OCI-LY7 (cell line): ENCODE results near the gene CFTR. TPM values are rescaled to one million over a fixed set of nuclear protein-coding genes. Genes with fewer than 3 reads are reported as not detected.

Source experiments
- BruUV-seq: library from RNA; stranded (reverse); fragments of 400-500 nt; replicated peaks from 2 replicates; lab custom pipeline; 2021; lab: Mats Ljungman, UMichigan
- CTCF ChIA-PET: fragments of 300-600 bp; sonication (Branson Sonifier 250); formaldehyde crosslinking; loops from one replicate; lab custom pipeline; 2022; ENCODE audit warnings: antibody characterized with exemption; ENCODE audit not compliant: unreplicated experiment; lab: Charles Lee
- POLR2A ChIA-PET: fragments of 300-600 bp; sonication (Branson Sonifier 250); formaldehyde crosslinking; loops from one replicate; lab custom pipeline; 2022; ENCODE audit warnings: antibody characterized with exemption; lab: Charles Lee
- DNase-seq: peaks from one replicate; pipeline ENCODE4 v3.0.0-alpha.2; 2015; ENCODE audit warnings: low spot score
- H2AFZ ChIP-seq: fragments of 200-600 bp; sonication (generic), shearing (Covaris generic); 2 replicates; pipeline ENCODE4 v1.6.1; 2014; ENCODE audit warnings: mild to moderate bottlenecking, antibody characterized with exemption, low read length, moderate library complexity
- H3K27ac ChIP-seq: fragments of 200-600 bp; sonication (generic); 2 replicates; pipeline ENCODE4 v1.5.1; 2014; ENCODE audit warnings: mixed run types, low read depth, mild to moderate bottlenecking, moderate library complexity, low read length, inconsistent platforms; ENCODE audit not compliant: poor library complexity, severe bottlenecking
- H3K36me3 ChIP-seq: fragments of 200-600 bp; sonication (generic); 2 replicates; pipeline ENCODE4 v1.6.1; 2014; ENCODE audit warnings: mild to moderate bottlenecking, antibody characterized with exemption, low read length, moderate library complexity, mixed read lengths; ENCODE audit not compliant: insufficient read depth
- H3K4me1 ChIP-seq: fragments of 200-600 bp; sonication (generic); 2 replicates; pipeline ENCODE4 v1.5.1; 2014; ENCODE audit warnings: mild to moderate bottlenecking, low read length; ENCODE audit not compliant: insufficient read depth, poor library complexity, severe bottlenecking
- H3K4me2 ChIP-seq: fragments of 200-600 bp; sonication (generic); 2 replicates; pipeline ENCODE4 v1.6.1; 2014; ENCODE audit warnings: mild to moderate bottlenecking, low read length
- H3K4me3 ChIP-seq: fragments of 200-600 bp; sonication (generic); 2 replicates; pipeline ENCODE4 v1.5.1; 2014; ENCODE audit warnings: mild to moderate bottlenecking, low read depth, low read length; ENCODE audit not compliant: poor library complexity, severe bottlenecking
- H3K79me2 ChIP-seq: fragments of 200-600 bp; sonication (generic); 2 replicates; pipeline ENCODE4 v1.6.1; 2016; ENCODE audit warnings: low read depth, mild to moderate bottlenecking, low read length, moderate library complexity, mixed read lengths; ENCODE audit not compliant: insufficient read depth
- H3K9me2 ChIP-seq: fragments of 200-600 bp; sonication (generic); 2 replicates; pipeline ENCODE4 v1.6.1; 2016; ENCODE audit warnings: mild to moderate bottlenecking, low read length, mixed read lengths; ENCODE audit not compliant: insufficient read depth
- H3K9me3 ChIP-seq: fragments of 200-600 bp; sonication (generic); 2 replicates; pipeline ENCODE4 v1.6.1; 2014; ENCODE audit warnings: mild to moderate bottlenecking, mixed run types, low read length, mixed read lengths
- H4K20me1 ChIP-seq: fragments of 200-600 bp; sonication (generic); 2 replicates; pipeline ENCODE4 v1.6.1; 2014; ENCODE audit warnings: mild to moderate bottlenecking, antibody characterized with exemption, low read length, moderate library complexity, mixed read lengths; ENCODE audit not compliant: insufficient read depth
- EZH2phosphoT487 ChIP-seq: fragments of 200-600 bp; sonication (generic); IDR thresholded peaks from 2 replicates; pipeline ENCODE4 v1.6.1; 2018; ENCODE audit warnings: low read depth, borderline replicate concordance, mild to moderate bottlenecking, mixed run types, antibody characterized with exemption, low read length, moderate library complexity, mixed read lengths
- intact Hi-C: fragments of 100-400 bp; cut with micrococcal nuclease; formaldehyde crosslinking; loops from one replicate; pipeline ENCODE4 v1.10.0; 2022; ENCODE audit not compliant: unreplicated experiment
- total RNA-seq, 2 experiments: library from RNA; depleted of rRNA in 1 of 2; stranded (reverse); fragments of >200 nt in 1 of 2; shearing (Covaris generic) in 1 of 2; gene quantifications; 2 replicates each; pipeline ENCODE4 v1.2.3, GENCODE V29; 2014 to 2022
- TF ChIP-seq, protein P1 (sequence below): fragments of 200-600 bp; sonication (generic); conservative IDR thresholded peaks from 2 replicates; pipeline ENCODE4 v1.5.1; 2014; ENCODE audit warnings: mild to moderate bottlenecking, antibody characterized with exemption, low read length, moderate library complexity, mixed read lengths

CFTR gene
- total RNA-seq, 2 experiments from 2014 or later, result not detected

DNA sequence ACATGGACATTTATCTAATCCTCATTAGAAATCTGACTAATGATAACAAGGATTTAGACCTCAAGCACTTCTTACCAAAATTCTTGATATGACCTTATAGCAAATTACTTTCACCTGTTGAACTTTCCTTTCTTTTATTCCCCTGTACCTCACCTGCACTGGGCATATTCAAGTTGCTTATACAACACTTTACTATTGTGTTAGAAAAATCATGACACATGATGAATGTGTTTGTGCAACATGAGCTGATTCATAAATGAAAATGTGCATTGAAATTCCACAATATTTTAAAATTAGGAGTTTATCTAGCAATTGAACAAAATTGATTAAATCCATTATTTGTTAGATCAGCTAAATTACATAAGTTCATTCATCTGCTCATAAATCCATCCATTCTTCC is 160.6 kb downstream of the CFTR start:
- no peaks in the 10 kb centered on the region for H3K9me2 ChIP-seq
- no peak overlapping the region for H3K4me2 ChIP-seq
- no peak for DNase-seq
- H3K27ac ChIP-seq, result no peak overlapping the region
- intact Hi-C loops, result no loop called here
- BruUV-seq, result no TSS peak
- ChIA-PET CTCF (no interaction called here), POLR2A (interaction anchor here (0.6 to 1.0 kb wide), 3 partner anchors 9 to 1108 kb away, joined by 3 to 4 read pairs (median 3); no protein-coding TSS in a partner anchor)
- H3K4me1 ChIP-seq, result no peaks in the 10 kb centered on the region
- H3K9me3 ChIP-seq, result no peaks in the 10 kb centered on the region
- no peaks in the 10 kb centered on the region for H4K20me1 ChIP-seq
- H3K79me2 ChIP-seq, result no peaks in the 10 kb centered on the region
- H3K4me3 ChIP-seq, result no peak overlapping the region
- no peak overlapping the region for H2AFZ ChIP-seq
- TF ChIP-seq, protein P1, sequence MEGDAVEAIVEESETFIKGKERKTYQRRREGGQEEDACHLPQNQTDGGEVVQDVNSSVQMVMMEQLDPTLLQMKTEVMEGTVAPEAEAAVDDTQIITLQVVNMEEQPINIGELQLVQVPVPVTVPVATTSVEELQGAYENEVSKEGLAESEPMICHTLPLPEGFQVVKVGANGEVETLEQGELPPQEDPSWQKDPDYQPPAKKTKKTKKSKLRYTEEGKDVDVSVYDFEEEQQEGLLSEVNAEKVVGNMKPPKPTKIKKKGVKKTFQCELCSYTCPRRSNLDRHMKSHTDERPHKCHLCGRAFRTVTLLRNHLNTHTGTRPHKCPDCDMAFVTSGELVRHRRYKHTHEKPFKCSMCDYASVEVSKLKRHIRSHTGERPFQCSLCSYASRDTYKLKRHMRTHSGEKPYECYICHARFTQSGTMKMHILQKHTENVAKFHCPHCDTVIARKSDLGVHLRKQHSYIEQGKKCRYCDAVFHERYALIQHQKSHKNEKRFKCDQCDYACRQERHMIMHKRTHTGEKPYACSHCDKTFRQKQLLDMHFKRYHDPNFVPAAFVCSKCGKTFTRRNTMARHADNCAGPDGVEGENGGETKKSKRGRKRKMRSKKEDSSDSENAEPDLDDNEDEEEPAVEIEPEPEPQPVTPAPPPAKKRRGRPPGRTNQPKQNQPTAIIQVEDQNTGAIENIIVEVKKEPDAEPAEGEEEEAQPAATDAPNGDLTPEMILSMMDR, result no peak
- no peak for TF ChIP-seq EZH2phosphoT487
- H3K36me3 ChIP-seq, result no peaks in the 10 kb centered on the region

DNA sequence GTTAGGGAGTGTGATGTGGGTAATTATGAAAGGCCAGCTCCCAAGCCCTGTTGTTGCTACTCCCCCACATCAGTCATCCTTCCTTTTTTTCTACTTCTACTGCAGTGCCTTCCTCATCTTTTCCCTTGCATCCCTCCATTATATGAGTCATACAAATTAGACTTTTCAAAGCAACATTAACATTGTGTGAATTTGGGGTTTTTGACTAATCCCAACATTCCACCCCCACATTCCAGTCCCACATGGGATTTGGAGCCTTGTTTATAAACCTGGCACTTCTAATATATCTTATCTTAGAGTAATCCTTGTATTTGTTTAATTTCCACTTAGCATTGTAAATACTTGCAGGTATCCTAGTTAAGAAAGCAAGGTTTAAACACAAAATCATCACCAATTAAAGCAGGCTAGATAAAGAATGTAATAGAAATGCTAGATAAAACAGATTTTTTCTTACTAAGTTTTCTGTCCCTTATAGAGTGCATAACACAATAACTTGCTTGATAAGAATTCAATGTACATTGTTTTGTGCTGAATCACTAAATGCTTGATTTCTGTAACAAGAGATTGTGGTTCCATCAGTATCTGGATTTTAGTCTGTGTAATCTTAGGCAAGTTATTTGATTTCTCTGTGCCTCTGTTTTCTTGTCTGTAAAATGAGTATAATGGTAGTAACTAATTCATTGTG is 165.8 kb downstream of the CFTR start:
- H3K9me3 ChIP-seq, result no peaks in the 10 kb centered on the region
- H4K20me1 ChIP-seq, result no peaks in the 10 kb centered on the region
- no peaks in the 10 kb centered on the region for H3K79me2 ChIP-seq
- no TSS peak for BruUV-seq
- no peaks in the 10 kb centered on the region for H3K4me1 ChIP-seq
- H2AFZ ChIP-seq, result no peak overlapping the region
- no peak for DNase-seq
- H3K27ac ChIP-seq, result no peak overlapping the region
- no peak for TF ChIP-seq EZH2phosphoT487
- TF ChIP-seq, protein P1, result no peak
- no peaks in the 10 kb centered on the region for H3K9me2 ChIP-seq
- no peak overlapping the region for H3K4me2 ChIP-seq
- POLR2A ChIA-PET, result no interaction called here
- intact Hi-C loops, result no loop called here
- CTCF ChIA-PET, result interaction anchor here (0.6 kb wide), 1 partner anchor 14 kb away, joined by 3 read pairs; no protein-coding TSS in a partner anchor
- no peaks in the 10 kb centered on the region for H3K36me3 ChIP-seq
- H3K4me3 ChIP-seq, result no peak overlapping the region

DNA sequence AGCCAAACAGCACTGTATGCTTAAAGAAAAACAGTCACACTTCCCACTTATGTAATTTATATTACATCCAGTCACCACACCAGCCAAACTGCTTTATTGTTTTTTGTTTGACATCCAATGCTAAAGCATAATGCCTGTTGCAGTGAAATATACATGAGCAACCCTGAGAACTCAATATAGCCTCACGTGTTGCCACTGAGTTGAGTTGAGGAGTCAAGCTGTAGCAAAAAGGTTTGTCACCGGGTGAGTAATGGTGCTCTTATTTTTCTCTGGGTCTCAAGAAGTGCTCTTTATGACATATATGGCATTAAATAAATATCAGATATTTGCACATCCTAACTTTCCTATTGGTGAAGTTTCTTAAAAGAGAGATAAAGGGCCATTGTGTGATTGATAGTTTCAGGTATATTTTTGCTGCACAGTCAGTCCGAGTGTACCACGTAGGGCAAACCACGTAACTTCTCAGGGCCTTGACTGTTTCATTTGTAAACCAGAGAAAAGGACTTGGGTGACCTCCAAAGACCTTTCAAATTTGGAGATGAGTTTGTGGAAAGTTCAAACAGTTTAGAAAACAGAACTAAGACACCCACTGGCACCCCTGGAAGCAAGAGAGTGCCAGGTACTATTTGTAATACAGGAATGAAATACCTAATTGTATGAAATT is 168.5 kb downstream of the CFTR start:
- H3K4me3 ChIP-seq, result no peak overlapping the region
- ChIA-PET CTCF (no interaction called here), POLR2A (no interaction called here)
- H3K9me2 ChIP-seq, result no peaks in the 10 kb centered on the region
- no peaks in the 10 kb centered on the region for H3K9me3 ChIP-seq
- H3K4me1 ChIP-seq, result no peaks in the 10 kb centered on the region
- no peak overlapping the region for H3K27ac ChIP-seq
- H4K20me1 ChIP-seq, result no peaks in the 10 kb centered on the region
- TF ChIP-seq EZH2phosphoT487, result no peak
- TF ChIP-seq, protein P1, result no peak
- H3K79me2 ChIP-seq, result no peaks in the 10 kb centered on the region
- H3K36me3 ChIP-seq, result no peaks in the 10 kb centered on the region
- H2AFZ ChIP-seq, result no peak overlapping the region
- no peak overlapping the region for H3K4me2 ChIP-seq
- DNase-seq, result no peak
- intact Hi-C loops, result no loop called here
- no TSS peak for BruUV-seq
